K562 (cell line): ENCODE results near the gene LTBR. TPM values are rescaled to one million over a fixed set of nuclear protein-coding genes. Genes with fewer than 3 reads are reported as not detected.

Source experiments
- CHD7 ChIP-seq: fragments of 200-600 bp; sonication (generic); IDR thresholded peaks from one replicate; pipeline ENCODE4 v1.6.1; 2012; ENCODE audit warnings: mild to moderate bottlenecking, low read depth, low read length, inconsistent platforms
- ELK3 ChIP-seq: fragments of 450-650 bp; formaldehyde crosslinking; IDR thresholded peaks from 2 replicates; pipeline ENCODE4 v1.4.0; 2020; ENCODE audit warnings: mild to moderate bottlenecking
- KDM5B ChIP-seq: fragments of 200-600 bp; sonication (generic); IDR thresholded peaks from 2 replicates; pipeline ENCODE4 v1.6.1; 2012; ENCODE audit warnings: low read depth, mild to moderate bottlenecking, moderate library complexity, low read length, control low read depth, inconsistent platforms; ENCODE audit not compliant: insufficient replicate concordance
- NCOA4 ChIP-seq: fragments of 450-650 bp; IDR thresholded peaks from 2 replicates; pipeline ENCODE4 v1.6.1; 2018; ENCODE audit warnings: mild to moderate bottlenecking; ENCODE audit not compliant: partially characterized antibody
- THAP7 ChIP-seq: fragments of 250-450 bp; sonication (Bioruptor Pico); IDR thresholded peaks from 2 replicates; pipeline ENCODE4 v1.5.0; 2021
- ZBTB33 ChIP-seq: sonication (generic); formaldehyde crosslinking; IDR thresholded peaks from 2 replicates; pipeline ENCODE4 v1.8.1; 2023; ENCODE audit warnings: mild to moderate bottlenecking, missing genetic modification reagents
- ZBTB7A ChIP-seq: IDR thresholded peaks from 2 replicates; pipeline ENCODE4 v1.6.1; 2011; ENCODE audit warnings: low read depth, mild to moderate bottlenecking, low read length, moderate library complexity, borderline replicate concordance; ENCODE audit not compliant: control insufficient read depth
- ZC3H4 ChIP-seq: sonication (generic); formaldehyde crosslinking; IDR thresholded peaks from 2 replicates; pipeline ENCODE4 v1.9.0; 2021; ENCODE audit warnings: missing genetic modification reagents, borderline replicate concordance
- ZNF134 ChIP-seq: fragments of 250-450 bp; sonication (Bioruptor Pico); conservative IDR thresholded peaks from 2 replicates; pipeline ENCODE4 v1.4.0; 2020
- ZNF445 ChIP-seq: fragments of 250-450 bp; sonication (Bioruptor Pico); IDR thresholded peaks from 2 replicates; pipeline ENCODE4 v1.4.0; 2020; ENCODE audit warnings: low read depth, mild to moderate bottlenecking, moderate library complexity
- ZNF507 ChIP-seq: conservative IDR thresholded peaks from 2 replicates; pipeline ENCODE4 v1.6.1; 2017; ENCODE audit warnings: missing genetic modification characterization, missing compliant biosample characterization
- polyA plus RNA-seq, 8 experiments: library from polyadenylated mRNA; depleted of rRNA in 4 of 8; stranded (reverse) in 5 of 8; unstranded in 3 of 8; fragments of >200 nt; fragmentation: Nextera tagmentation in 2 of 8; fragmentation: Illumina TruSeq in 1 of 8; extraction: Ambion mirVana in 2 of 8; extraction: Trizol in 1 of 8; gene quantifications; 2 replicates each; pipeline versions ENCODE4 v1.2.1 to v1.2.3, GENCODE V29; 2011 to 2014; ENCODE audit warnings: inconsistent platforms in 1 of 8, missing spikeins in 1 of 8
- total RNA-seq, 7 experiments: library from RNA; depleted of rRNA in 6 of 7; stranded (reverse); fragments of >200 nt in 6 of 7; fragmentation: Illumina TruSeq in 2 of 7; extraction: Trizol in 2 of 7; gene quantifications; 2 replicates each; pipeline versions ENCODE4 v1.2.1 to v1.2.3, GENCODE V29; 2011 to 2021; ENCODE audit warnings: low replicate concordance in 1 of 7

LTBR gene
- total and polyA plus RNA-seq, 9 of the 15 experiments (the other 6 are each of a cell fraction or from before 2014, with no cell fraction given) = 0.96 to 69.0 (median 35.3) TPM

- TF ChIP-seq ZBTB33 (no peak), CHD7 (no peak), NCOA4 (no peak), ELK3 (CRISPR knock-in tag) (no peak), ZC3H4 (CRISPR knock-in tag) (no peak), ZBTB7A (peak; percentile 31; the same call in 1 of the 2 replicates), THAP7 (no peak), KDM5B (peak; percentile 13), ZNF507 (tag) (no peak), ZNF445 (CRISPR knock-in tag) (no peak), ZNF134 (no peak)
These were observed 47.7 kb upstream of the LTBR start (continued) for GRCh38 chr12:6336079-6336888.
